NCI-H187 (cell line): Measurements from ENCODE around the gene OTUD7B.
A peak's percentile ranks its signal among the peaks of the same experiment; 100 is the strongest.

Source experiments
- DNase-seq, 2 experiments: peaks; one replicate each; lab custom pipeline; 2025; lab: John Stamatoyannopoulos, UW

Gene OTUD7B

DNA sequence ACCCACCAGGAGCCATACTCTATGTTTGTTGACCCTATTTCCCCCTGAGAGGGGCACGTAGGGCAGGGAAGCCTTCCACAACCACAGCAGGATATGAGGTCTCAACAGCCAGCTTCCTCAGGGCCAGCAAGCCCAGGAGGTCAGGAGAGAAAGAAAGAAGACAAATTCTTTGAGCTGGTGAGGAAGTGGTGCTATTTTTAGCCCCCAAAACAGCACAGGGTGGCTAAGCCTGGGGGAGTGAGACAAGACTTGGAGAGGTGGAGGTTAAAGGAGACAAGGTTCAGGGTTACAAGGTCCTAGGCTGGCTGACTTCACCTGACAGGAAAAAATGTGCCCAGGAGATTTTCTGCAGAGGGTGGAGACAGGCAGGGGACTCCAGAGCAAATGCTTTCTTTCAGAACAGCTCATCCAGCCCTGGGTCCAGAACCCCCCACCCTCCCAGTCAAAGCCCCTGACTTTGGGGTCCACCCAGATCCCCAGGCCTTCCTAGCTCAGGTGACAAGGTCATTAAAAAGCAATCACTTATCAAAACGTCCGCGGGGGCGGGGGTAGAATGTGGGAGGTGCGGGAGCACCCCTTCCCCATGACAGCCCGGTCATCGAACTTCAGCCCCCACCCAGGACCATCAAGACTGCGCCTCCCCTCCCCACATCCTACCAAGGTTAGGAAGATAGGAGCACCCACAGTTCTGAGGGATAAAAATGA, 94.2 kb downstream of the OTUD7B start:
- DNase-seq: no peak

DNA sequence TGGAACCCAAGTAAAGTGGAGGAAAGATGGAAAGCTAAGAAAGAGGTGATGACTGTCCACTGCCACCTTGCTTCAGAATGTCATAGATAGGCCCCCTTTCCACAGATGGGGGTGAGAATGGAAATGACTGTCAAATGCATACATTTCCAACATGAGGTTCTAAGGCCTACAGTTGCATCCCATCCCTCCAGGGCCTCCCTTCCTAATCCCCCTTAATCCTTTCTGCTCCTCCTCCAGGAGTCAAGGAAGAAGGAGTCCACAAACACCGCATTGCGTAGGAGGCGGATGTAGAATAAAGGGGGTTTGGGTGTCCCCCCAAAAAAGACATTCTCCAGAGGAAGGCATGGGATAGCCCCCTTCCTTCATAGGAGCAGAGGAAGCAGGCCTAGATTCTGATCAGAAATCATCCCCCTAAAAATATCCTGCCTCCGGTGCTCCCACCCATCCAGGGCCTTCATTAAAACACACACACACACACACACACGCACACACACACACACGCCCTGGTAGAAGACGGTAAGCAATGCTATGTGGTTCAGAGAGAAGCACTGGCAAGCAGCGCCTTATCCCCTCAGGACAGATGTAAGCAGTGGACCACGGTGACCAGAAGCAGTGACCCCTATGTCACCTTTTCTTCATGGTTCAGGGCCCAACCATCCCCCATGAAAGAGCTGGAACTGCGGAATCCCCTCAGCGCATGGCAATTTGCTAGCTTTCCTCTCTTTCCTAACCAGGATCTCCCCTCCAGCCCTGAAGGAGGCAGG, 94.9 kb downstream of the OTUD7B start:
- DNase-seq: no peak

DNA sequence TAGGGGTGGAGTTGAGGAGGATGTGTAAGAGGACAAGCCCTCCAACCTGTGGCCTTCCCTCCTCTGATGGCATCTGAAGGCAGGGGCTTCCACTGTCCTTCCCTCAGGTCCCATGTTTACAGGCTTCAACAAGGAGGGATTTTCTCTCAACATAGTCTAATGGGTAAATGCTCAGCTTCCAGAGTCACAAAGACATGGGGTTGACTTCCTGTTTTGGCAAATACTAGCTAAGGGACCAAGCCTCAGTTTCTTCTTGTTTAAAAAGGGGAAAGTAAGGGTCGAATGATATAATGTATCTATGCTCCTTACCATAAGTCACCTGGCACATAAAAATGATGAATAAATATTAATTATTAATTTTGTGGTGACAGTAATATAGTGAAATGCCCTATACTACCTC, 96.0 kb downstream of the OTUD7B start:
- DNase-seq: no peak

DNA sequence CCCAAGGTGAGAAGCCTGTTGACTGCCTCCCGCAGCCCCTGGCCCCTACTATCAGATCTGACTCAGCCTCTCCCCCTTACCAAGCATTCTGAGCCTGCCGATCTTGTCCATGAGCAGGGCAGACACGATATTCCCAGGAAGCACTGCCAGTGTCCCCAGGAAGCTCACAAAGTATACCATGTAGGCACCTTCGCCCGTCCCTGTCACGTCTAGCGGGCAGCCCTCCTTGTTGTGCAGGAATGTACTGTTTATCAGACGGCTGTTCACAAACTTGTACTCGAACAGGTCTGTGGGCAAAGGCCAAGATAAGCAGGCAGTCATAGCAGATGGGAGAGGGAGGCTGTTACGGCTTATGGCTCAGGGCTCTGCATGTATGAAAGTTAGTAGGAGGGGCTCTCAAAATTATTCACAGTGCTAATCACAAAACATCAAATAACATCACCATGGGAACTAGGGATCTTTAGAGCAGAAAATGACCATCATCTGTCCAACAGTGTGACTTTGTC, 103.9 kb downstream of the OTUD7B start:
- no peak for DNase-seq

DNA sequence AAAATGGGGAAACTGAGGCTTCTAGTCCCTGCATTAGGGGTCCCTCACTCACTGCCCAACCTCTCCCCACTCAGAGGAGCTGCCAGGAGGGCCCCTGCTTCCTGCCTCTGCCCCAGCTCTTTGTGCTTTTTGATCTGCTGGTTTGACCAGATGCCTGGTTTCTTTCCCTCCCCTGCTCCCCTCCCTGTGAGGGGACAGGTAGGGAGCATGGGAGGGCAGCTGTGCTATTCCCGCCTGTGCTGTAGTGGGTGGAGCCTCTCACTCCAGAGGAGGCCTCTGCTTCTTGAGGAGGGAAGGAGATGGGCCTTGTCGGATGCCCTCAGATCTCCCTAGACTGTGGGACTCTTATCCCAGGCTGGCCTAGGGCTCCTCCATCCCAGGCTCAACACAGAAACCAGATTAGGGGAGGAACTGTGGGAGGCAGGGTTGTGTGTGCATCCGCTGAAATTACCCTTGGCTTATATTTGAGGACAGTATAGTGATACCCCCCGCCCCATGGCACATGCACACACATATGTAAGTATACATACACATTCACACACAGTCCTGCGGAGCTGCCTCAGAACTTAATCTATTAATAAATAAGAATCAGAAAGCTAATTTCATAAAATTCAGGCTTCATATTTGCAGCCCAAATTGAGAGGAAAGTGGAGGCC, 106.6 kb downstream of the OTUD7B start:
- no peak for DNase-seq

DNA sequence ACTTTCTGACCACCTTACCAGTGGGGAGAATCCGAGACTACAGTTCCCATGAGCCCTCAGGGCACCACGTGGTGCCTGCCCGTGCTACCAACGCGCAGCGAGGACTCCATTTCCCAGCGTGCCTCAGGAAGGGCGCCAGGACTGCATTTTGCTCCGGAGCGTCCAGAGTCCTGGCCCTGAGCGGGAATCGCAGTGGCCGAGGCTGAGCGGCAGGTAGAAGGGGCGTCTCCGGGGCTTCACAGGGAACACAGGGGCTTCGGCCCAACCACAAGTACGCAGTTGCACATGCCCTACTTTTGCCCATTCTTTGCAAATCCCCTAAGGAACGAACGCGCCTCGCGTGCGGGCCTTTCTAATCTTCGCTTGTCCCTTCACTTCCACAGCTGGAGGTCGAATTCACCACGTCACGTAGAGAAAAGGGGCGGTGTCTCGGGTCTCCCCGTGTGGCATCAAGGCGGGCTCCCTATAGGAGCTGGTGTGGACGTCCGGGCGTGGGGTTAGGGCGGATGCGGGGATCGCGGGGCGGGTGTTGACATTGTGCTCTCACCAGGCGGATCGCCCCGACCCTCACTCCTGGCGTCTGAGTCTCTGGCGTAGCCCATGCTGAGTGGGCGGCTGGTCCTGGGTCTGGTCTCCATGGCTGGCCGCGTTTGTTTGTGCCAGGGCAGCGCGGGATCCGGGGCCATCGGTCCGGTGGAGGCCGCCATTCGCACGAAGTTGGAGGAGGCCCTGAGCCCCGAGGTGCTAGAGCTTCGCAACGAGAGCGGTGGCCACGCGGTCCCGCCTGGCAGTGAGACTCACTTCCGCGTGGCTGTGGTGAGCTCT, 110.9 kb downstream of the OTUD7B start, which contains the start of gene BOLA1:
BOLA1 (plus strand) TSS at position 109 of the 825 bp plus-strand sequence; CDS start at position 601, 492 bp downstream.
- peak; percentile 96 to 97 for DNase-seq

DNA sequence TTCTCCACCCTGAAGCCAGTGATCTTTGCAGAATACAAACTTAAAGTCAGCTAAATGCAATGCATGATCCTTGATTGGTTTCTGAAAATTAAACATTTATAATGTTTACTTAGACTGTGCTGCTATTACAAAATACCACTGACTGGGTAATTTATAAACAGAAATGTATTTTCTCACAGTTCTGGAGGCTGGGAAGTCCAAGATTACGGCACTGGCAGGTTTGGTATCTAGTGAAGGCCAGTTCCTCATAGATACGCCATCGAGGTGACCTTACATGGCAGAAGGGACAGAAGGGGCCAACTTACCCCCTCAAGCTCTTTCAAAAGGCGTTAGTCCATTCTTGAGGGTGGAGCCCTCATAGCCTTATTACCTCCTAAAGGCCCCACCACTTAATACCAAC, 114.0 kb downstream of the OTUD7B start:
- no peak for DNase-seq

DNA sequence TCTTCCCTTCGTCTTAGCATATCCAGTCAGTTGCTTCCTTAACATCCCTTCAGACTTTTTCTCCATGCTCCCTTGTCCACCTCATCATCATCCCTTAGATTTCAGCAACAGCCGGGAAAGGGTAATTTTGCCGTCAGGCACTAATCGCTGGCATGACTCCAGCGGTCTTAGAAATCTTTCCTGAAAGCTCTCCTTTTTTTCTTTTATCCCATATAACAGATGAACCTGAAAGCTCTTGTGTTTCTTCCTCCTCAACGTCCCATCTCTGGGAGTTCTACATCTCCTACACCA, 121.6 kb downstream of the OTUD7B start:
- no peak for DNase-seq

DNA sequence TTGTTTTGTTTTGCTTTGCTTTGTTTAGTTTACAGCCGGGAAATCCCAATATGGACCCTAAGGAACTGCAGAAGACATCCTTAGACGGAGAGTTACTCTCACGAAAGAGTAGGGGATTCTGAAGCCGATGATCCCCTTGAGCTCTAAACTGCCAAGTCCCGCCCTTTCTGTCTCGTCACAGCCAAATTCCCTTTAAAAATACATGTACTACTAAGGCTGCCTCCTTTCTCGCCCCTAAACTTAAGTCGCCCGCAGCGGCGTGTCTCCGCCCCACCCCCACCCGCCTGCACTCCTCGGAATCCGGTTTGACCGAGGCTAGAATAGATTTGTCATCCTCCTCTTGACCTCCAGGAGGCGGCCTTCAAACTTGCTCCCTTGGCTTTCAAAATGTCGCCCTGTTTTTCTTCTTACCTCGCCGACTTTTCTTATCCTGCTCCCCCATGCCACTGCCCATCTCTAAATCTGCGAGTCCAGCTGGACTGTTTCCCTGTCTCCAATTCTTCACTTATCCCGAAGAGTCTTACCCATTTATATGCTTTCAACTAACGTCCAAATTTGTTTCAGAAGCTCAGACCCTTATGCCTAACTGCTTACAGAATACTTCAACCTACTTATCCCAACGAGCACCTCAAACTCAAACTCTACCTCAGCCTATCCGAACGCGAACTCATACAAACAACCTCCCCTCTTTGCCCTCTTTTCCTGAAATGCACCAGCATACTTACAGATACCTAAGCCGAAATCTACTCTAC, 122.1 kb downstream of the OTUD7B start:
- peak; percentile 94 to 98 for DNase-seq
